Stimulated activated CD4-positive, alpha-beta T cell treated with anti-CD3 and anti-CD28 coated beads, Interleukin-1b, Interleukin-23, amount 100 ng/mL, for 4 hours (primary cell): ENCODE measurements around the gene HYDIN.
"Not testable (repeated sequence)": the region's sequence is repeated elsewhere in the genome, so short reads cannot be mapped to it uniquely, and the experiment has no call there.

Experiments used
- DNase-seq, 2 donors: peaks; one replicate each; pipeline ENCODE4 v3.0.0-alpha.2; 2020; ENCODE audit warnings: low read depth in 2 of 2

HYDIN gene

DNA sequence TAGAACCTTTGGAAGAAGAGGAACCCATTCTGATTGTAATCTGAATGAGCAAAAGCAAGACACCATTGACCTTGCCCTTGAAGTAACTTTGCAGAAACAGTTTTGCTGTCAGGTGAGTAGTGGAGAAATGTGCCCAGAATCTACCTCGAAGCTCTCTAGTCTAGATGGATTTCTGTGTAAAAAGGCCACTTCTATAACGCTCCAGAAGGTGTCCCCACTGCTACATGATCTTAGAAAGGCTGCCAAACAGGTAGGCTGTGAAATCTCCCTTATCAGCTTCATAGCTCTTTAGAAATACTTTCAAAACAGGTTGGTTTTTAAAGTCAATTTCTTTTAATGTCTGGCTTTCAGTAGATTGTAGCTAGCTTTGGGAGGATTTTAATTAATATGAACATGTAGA is 230.8 kb downstream of the HYDIN start:
- not testable (repeated sequence) for DNase-seq

DNA sequence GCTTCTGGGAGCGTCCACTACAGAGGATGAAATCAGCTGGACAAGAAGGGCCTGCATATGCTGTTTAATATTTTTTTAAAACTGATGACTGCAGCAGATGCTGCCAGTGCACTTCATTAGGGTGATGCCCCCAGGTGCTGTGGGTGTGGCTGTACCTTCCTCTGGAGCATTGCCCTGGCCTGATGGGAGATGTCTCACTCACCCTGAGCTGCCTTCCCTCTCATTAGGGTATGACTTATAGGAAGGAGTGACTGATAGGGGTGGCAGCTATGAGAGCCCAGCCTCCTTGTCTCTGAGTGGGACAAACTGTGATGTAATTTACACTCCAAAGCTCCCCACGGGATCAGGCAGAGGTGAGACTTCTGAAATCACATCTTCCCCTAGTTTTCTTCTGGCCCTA is 234.7 kb downstream of the HYDIN start:
- DNase-seq = not testable (repeated sequence)

DNA sequence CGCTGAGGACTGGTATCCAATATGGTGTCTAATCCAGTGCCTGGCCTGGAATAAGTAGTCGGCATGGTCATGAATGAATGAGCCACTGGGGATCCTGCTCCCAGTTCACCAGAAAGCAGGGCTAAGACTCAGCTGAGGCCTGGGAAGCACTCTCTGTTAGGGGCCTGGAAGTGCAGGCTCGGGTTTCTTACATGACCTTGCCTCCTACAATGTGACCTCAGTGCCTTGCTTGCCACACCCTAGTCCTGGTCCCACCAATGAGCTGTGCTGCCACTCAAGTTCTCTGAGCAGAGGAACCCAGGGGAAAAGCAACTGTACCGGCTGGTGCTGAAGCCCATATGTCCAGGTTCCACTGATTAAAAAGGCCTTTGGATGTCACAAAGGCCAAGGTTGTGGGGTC is 238.0 kb downstream of the HYDIN start:
- not testable (repeated sequence) for DNase-seq

DNA sequence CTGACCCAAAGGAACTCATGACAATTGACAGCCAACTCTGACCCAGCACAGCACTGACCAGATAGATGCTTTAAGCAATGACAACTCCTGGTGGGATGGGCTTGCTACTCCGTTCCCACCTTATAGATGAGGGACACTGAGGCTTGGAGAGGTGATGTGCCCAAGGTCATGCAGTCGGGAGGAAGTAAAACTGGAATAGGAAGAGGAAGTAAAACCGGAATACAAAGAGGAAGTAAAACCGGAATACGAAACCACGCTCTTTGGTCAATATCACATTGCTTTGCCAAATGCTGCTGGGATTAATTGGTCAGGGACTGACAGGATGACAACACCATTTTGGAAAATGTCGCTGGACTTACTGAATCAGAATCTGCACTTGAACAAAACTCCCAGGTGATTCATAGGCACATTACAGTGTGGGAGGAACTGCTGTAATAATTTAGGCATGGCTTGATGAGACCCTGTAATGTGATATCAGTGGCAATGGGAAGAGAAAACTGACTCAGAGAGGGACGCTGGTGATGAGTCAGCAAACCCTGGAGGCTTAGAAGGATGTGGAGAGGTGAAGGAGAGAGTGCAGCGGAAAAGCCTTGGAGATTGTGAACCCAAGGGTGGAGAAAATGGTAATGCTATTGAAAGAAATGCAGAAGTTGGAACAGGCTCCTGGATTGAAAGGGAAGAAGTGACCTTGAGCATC is 243.4 kb downstream of the HYDIN start:
- not testable (repeated sequence) for DNase-seq

DNA sequence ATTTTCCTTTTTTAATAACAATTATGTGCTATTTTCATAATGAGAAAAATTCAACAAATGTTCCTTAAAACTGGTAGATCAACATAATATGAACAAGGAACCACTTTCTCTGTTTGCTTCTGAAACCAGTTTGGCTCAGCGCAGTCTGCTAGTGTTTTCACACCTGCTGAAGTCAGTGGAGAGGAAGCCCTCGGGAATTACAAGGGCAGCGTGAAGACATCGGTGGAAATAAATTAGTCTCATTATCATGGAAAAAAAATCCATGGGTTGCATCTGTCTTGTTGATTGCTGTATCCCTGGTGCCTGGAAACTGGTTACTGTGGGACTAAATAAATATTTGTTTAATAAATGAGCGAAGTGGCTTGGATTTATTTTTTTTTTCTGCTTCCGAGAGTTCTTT is 245.8 kb downstream of the HYDIN start:
- DNase-seq = not testable (repeated sequence)

DNA sequence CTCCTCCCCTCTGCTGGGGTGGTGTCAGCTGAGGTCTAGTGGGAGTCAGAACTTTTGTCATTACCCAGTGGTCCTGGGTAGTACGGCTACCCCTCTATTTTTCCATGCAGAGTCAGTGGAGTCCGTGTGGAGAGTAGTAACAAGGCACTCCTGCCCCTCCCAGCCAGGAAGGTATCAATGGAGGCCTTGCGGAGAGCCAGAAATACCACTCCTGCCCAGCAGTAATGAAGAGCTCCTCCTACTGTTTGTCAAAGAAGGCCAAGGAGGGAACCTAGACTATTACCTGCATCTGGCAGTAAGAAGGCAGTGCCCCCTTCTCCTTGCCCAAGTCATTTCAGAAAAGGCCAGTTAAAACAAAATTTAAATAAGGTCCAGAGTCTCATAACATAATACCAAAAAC is 262.2 kb downstream of the HYDIN start:
- not testable (repeated sequence) for DNase-seq

DNA sequence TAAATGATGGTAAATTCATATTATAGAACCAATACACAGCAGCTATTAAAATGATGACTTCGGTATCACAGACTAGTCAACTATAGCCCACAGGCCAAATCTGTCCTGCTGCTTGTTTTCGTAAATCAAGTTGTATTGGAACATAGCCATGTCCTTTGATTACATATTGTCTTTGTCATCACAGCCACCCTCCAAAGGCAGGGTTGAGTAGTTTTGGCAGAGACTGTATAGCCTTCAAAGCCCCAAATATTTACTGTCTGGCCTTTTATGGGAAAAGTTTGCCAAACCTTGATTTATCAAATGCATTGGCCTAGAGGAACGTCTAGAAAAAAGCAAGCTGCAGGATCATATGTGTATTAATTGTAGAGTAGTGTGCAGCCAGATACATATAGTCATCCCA is 270.4 kb downstream of the HYDIN start:
- not testable (repeated sequence) for DNase-seq

DNA sequence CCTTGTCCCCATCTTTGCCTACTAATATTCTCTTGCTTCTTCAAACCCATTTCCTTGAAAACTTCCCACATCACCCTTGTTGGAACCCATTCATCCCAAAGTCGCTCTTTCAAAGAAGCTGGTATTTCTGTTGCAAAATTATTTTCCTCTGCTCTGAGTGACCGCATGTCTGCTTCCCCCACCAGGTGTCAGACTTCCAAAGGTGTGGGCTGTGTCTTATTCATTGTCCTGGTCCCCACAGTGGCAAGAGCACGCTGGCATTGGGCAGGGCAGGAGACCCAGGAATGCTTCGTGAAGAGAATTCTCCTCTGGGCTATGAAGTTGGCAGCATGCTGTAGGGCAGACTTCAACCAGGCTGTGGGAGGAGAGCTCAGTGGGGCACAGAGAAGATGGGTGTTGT is 275.6 kb downstream of the HYDIN start:
- DNase-seq = not testable (repeated sequence)

DNA sequence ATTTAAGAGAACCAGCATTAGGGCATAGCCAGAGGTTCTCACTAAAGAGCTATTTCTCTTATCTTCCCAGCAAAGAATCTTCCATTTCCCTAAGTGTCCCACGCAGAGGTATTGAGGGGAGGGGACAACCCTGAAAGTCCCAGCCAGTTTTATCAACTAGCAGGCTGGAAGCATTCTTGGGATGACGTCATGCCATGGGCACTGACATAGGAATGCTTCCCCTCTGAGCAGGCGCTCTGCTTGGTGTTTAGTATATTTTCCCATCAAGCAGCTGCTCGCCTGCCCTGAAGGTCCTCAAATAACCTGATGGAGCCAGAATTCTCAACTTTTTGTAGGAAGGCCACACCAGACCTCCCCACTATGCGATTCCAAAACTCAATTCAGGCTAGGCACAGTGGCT is 276.7 kb downstream of the HYDIN start:
- not testable (repeated sequence) for DNase-seq

DNA sequence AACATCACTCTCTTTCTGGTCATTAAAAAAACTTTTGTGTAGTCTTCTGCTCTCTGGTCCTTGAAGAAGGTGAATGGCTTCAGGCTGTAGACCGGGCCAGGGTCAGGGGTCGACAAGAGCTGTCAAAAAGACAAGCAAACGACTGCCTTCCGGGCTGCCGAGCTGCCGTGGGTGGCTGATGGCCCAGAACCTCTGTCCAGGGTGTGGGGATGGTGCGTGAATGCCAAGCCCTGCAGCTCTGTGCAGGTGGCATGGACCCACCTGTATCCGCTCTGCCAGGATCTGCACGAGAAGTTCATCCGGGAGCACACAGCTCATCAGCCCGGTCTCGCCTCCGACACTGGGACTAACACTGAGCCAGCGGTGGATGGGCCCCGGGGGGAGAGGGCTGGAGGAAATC is 287.0 kb downstream of the HYDIN start:
- DNase-seq = not testable (repeated sequence)

DNA sequence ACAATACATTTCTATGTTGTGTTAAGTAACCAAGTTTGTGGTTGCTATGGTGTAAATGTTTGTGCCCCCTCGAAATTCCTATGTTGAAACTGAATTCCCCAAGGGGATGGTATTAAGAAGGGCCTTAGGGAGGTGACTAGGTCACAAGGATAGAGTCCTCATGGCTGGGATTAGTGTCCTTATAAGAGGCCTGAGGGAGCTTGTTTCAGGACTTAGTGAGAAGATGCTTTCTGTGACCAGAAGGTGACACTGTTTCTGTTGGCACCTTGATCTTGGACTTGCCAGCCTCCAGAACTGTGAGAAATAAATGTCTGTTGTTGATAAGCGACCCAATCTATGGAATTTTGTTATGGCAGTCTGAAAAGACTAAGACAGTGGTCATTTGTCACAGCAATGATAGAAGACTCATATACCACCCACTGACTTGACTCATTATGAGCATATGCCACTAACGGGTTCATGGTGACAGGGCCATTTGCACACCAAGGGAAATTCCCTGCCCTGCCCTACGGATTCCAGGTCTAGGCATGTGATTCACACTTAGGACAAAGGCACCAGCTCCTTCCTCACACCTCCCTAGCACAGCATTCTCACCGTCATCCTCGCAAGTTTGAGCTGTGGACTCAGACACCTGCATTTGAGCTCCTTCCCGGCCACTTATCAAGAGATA is 290.7 kb downstream of the HYDIN start:
- not testable (repeated sequence) for DNase-seq

DNA sequence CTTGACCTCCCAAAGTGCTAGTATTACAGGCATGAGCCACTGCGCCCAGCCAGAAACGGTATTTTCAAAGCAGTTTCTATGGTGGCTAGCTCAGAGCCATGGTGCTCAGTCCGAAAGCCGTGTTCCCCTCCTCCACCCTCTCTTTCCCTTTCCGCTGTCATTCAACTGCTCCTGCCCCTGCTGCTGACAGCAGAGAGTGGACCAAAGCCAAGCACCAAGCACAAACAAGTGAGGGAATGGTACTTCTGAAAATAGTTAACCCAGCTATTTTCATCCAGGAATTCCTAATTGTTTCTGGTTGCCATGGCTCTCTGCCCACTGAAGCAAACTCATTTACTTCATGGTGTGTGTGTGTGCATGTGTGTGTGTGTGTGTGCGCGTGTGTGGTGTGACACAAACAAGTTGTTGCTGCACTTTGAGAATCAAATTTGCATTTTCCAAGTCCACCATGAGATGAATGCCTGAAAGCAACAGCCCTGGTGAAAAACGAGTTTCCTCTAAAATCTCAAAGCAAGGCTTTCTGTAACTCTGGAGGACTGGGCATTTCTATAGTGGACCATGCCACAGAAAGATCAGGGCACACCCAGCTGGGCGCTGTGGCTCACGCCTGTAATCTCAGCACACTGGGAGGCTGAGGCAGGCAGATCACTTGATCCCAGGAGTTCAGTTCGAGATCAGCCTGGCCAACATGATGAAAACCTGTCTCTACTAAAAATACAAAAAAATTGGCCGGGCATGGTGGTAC is 293.6 kb downstream of the HYDIN start:
- not testable (repeated sequence) for DNase-seq

DNA sequence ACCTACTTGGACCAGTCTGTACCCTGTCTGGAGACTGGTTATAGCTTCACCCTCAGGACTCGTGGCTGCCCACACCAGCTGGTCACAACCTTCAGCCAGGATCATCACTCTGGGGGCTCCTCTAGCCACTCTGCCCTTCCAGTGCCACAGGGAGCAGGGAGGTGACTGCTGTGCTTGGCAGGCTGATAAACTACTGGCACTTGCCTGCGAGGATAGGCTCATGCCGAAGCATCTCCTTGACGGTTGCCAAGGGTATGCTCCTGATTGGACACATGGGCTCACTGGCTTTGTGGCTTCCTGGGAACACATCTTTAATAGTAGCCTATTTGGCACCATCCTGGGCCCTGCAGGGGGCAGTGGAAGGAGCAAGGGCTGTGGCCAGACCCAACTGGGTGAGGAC is 295.2 kb downstream of the HYDIN start:
- not testable (repeated sequence) for DNase-seq

DNA sequence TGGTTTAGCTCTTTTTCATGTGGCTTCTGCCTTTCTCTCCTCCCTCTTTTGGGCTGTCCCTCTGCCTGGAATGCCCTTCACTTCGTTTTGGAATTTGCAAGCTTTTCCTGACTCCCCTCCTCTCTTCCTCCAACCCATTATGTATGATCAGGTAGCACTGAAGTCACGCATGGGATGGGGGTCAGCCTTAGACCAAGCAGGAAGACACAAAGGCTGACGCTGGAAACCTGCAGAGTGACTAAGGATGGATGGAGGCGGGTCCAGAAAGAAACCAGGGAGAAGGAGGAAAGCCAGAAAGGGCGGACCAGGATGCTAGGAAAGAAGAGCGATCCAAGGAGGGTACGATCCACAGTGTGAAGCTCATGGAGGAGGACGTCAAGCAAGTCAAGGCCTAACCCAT is 296.8 kb downstream of the HYDIN start:
- DNase-seq = not testable (repeated sequence)

DNA sequence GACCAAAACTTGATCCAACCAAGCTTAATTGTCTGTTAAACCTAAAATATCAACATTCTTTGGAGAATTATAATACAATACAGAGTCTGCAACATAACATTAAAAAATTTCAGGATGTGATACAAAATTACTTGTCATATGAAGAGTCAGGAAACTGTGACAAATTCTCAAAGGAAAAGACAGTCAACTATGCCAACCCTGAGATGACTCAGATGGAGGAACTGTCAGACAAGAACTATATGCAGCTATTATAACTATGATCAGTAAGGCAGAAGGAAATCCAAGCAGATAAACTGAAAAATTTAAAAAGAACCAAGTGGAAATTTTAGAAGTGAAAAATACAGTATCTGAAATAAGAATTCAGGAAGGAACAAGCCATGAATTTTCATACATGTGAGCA is 299.8 kb downstream of the HYDIN start:
- not testable (repeated sequence) for DNase-seq

DNA sequence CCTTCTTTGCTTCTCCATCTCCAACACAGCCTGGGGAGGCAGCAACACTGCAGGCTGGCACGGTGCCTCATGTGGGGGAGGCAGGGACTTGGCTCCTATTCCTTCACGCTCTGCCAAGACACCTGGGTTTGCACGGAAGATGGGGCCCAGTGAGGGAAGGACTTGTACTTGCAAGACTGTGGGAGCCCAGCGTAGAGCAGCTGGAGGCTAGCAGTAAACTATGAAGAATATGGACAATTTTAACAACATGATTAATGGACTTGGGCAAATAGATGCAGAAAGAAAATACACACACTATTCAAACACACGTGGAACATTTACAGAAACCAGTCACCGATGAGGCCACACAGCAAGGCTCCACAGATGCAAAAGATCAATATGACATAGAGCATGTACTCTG is 308.4 kb downstream of the HYDIN start:
- DNase-seq = not testable (repeated sequence)

DNA sequence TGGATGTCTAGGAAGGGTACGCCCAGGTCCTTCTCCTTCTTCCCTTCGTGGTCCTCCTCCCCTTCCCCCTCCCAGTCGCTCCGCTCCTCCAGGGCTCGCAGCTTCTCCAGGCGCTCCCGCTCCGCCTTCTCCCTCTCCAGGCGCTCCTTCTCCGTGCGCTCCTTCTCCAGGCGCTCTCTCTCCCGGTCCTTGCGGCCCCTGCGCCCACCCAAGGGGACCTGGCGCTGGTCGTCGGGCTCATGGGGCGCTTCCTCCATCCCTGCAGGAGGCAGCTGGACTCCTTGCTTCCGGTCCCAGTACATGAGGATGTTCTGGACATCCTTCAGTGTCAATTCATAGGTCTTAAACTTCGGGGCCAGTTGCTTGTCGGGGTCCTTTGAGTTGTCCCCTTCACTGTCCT is 309.9 kb downstream of the HYDIN start:
- DNase-seq = not testable (repeated sequence)

DNA sequence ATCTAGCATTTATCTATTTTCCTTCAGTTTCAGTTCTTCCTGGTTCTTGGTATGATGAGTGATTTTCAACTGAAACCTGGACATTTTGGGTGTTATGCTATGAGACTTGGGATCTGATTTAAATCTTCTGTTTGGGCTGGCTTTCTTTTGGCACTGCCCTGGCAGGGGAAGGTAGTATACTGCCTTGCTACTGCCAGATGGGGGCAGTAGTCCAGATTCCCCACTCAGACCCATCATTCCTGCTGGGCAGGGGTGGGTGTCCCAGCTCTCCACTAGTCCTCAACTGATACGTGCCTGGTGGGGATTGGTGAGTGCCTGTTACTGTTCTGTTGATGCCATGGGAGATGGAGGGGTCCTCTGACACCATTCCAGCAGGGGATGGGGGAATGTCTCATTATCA is 342.3 kb downstream of the HYDIN start:
- DNase-seq = not testable (repeated sequence)

DNA sequence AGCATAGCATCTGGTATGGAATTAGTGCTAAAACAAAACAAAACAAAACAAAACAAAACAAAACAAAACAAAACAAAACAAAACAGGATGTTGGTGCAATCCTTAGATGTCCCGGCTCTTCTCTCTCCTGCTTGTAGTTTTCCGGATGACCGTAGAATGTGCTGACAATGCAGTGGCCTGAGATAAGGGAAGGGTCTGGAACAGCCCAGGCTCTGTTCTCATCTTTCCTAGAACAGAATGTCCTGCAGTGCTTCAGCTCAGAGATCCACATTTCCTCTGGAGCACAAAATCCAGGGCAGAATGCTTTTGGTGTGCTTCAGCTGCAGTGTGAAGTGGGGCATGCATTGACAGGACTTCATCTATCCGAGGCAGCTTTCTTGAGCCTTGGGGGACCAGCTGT is 345.9 kb downstream of the HYDIN start:
- DNase-seq = not testable (repeated sequence)

DNA sequence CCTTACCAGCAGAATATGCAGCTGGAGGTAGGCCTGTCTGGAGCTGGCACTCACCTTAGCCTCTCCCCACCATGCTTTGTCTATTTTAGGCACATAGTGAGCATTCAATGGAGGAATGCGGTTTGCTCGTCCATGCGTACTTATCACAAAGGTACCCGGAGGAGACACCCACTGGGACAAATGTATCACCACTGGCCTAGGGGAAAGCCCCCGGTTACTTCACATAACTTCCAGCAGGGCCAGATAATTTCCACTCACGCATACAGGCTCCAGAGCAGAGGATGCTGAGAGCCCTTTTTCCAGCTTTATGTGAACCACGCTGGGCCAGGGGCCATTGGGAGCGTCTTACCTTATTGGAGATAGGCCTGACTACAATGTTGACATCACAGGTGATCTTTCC is 348.2 kb downstream of the HYDIN start:
- not testable (repeated sequence) for DNase-seq

DNA sequence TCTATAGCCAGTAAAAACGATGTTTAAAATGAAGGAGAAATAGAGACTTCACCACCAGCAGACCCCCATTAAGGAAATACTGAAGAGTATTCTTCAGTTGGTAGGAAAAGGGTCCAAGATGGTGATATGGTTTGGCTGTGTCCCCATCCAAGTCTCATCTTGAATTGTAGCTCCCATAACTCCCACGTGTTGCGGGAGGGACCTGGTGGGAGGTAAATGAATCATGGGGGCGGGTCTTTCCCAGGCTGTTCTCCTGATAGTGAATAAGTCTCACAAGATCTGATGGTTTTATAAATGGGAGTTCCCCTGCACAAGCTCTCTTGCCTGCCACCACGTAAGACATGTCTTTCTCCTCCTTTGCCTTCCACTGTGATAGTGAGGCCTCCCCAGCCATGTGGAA is 352.6 kb downstream of the HYDIN start:
- DNase-seq = not testable (repeated sequence)

DNA sequence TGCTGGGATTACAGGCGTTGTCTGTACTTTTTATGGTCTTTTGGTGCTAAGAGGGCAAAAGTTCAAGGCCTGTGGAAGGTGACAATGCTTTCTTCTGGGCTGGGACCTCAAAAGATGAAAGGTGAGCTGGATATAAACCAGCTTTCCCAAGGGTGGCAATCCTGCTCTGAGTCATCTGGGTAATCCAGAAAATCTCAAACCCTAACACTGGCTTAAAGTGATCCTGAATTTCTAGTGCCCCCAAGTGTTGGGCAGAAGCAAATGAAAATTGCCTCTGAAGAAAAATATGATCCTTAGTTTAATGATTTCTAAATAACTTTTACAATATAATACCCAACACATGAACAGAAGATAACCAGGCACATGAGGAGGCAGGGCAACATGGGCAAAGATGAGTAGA is 354.1 kb downstream of the HYDIN start:
- not testable (repeated sequence) for DNase-seq

DNA sequence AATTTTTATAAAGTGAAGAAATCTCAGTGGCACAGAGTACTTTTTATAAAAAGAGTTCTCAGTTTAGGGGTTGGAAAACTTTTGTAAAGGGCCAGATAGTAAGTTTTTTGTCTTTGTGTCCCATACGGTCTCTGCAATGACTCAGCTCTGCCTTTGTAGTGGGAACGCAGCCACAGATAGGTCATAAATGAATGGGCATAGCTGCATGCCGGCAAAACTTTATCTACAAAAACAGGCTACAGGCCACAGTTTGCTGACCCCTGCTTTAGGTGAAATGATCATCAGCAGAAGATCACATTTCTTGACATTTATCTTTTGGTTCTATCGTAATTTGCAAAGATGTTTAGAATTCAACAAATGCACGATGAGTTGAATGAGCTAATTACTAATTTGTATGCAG is 365.8 kb downstream of the HYDIN start:
- DNase-seq = not testable (repeated sequence)
